Epidermal melanocyte (primary cell): ENCODE results near the gene RARG.

ENCODE experiments used
- DNase-seq: peaks from one replicate; pipeline ENCODE4 v3.0.0; 2011; ENCODE audit warnings: low spot score; ENCODE audit not compliant: insufficient read length

The RARG gene

GRCh38 chr12:53231921-53232645 lies at the start of gene RARG:
Gene RARG (minus strand): TSS chr12:53232209. CDS start chr12:53227545, 4,664 bp downstream.
- DNase-seq: peak; percentile 83

- DNase-seq: no peak
These were observed 48.0 kb upstream of the RARG start for GRCh38 chr12:53279888-53280498.

- no peak for DNase-seq
These were observed 47.4 kb upstream of the RARG start for GRCh38 chr12:53279283-53279869.

GRCh38 chr12:53277981-53278380 lies 46.0 kb upstream of the RARG start:
- DNase-seq: no peak

GRCh38 chr12:53276511-53276910 lies 44.5 kb upstream of the RARG start:
- DNase-seq: no peak

GRCh38 chr12:53274445-53274844 lies 42.4 kb upstream of the RARG start:
- no peak for DNase-seq

GRCh38 chr12:53268630-53269562 lies 36.9 kb upstream of the RARG start:
- DNase-seq: peak; percentile 87

GRCh38 chr12:53267999-53268629 lies 36.1 kb upstream of the RARG start, which contains the start of gene ESPL1:
Gene ESPL1 (plus strand): TSS chr12:53268299. CDS start chr12:53268767, 468 bp downstream.
- DNase-seq: peak; percentile 56

- DNase-seq: no peak
These were observed 35.4 kb upstream of the RARG start for GRCh38 chr12:53267306-53267998.

GRCh38 chr12:53265783-53266182 lies 33.8 kb upstream of the RARG start:
- DNase-seq: no peak

- DNase-seq: no peak
These were observed 27.9 kb upstream of the RARG start for GRCh38 chr12:53259891-53260290.

- DNase-seq: no peak
These were observed 26.8 kb upstream of the RARG start for GRCh38 chr12:53258541-53259539.

- no peak for DNase-seq
These were observed 24.0 kb upstream of the RARG start for GRCh38 chr12:53255996-53256395.

- DNase-seq: no peak
These were observed 23.0 kb upstream of the RARG start for GRCh38 chr12:53254816-53255545.

- no peak for DNase-seq
These were observed 21.3 kb upstream of the RARG start for GRCh38 chr12:53253298-53253697.

GRCh38 chr12:53252349-53252916 lies 20.4 kb upstream of the RARG start:
- DNase-seq: no peak

GRCh38 chr12:53251477-53252348 lies 19.7 kb upstream of the RARG start:
- DNase-seq: peak; percentile 94
